Body of pancreas (tissue), 4 donors: ENCODE measurements around the gene KPNA6. TPM values are rescaled to one million over a fixed set of nuclear protein-coding genes. Genes with fewer than 3 reads are reported as not detected.

Experiments used
- ATAC-seq: fragments of 150-250 bp; one replicate; pipeline ENCODE4 v1.9.1; 2016
- DNase-seq, 4 donors: peaks; one replicate each; pipeline ENCODE4 v3.0.0-alpha.2; 2019
- H3K27ac ChIP-seq, 4 donors: fragments of 200-600 bp; sonication (generic); 1 replicate in 3 of 4; 2 replicates in 1 of 4; pipeline versions ENCODE4 v1.5.1 to v1.6.1; 2016 to 2019; ENCODE audit warnings: mild to moderate bottlenecking in 1 of 4, mixed read lengths in 1 of 4, moderate library complexity in 1 of 4
- H3K27me3 ChIP-seq, 2 donors: fragments of 200-600 bp; sonication (generic); one replicate each; pipeline ENCODE4 v1.6.0; 2016; ENCODE audit warnings: mild to moderate bottlenecking in 1 of 2
- H3K36me3 ChIP-seq, 2 donors: fragments of 200-600 bp; sonication (generic); replicated peaks in 1 of 2; 2 replicates each; pipeline ENCODE4 v1.5.1; 2016; ENCODE audit warnings: low read depth in 2 of 2; ENCODE audit not compliant: insufficient read depth in 1 of 2
- H3K4me1 ChIP-seq: fragments of 200-600 bp; sonication (generic); one replicate; pipeline ENCODE4 v1.6.0; 2016
- H3K4me3 ChIP-seq, 2 donors: fragments of 200-600 bp; sonication (generic); 1 replicate in 1 of 2; 2 replicates in 1 of 2; pipeline ENCODE4 v1.5.1; 2016 to 2019
- H3K9me3 ChIP-seq, 3 donors: fragments of 200-600 bp; sonication (generic); 1 replicate in 2 of 3; 2 replicates in 1 of 3; pipeline ENCODE4 v1.5.1; 2016
- POLR2A ChIP-seq, 3 donors: fragments of 450-650 bp; IDR thresholded peaks; one replicate each; pipeline ENCODE4 v1.6.1; 2016; ENCODE audit warnings: antibody characterized with exemption in 3 of 3, mild to moderate bottlenecking in 2 of 3
- WGBS, 2 donors: methylation state at CpG; one replicate each; pipeline ENCODE4 v1.1.5; 2017; 5-methylcytosine and 5-hydroxymethylcytosine counted together
- intact Hi-C: fragments of 100-400 bp; cut with DNase I; formaldehyde crosslinking; loops from one replicate; pipeline ENCODE4 v1.15.1; 2023
- microRNA-seq, 2 donors: library from miRNA; unstranded; fragments of <30 nt; microRNA quantifications; one replicate each; pipeline ENCODE4, GENCODE V29; 2016; ENCODE audit warnings: borderline number of aligned reads in 2 of 2, borderline replicate concordance in 2 of 2
- small RNA-seq: library from RNA; depleted of rRNA; stranded (forward); fragments of <200 nt; gene quantifications from one replicate; pipeline ENCODE3, GENCODE V24; 2016
- total RNA-seq, 2 donors: library from RNA; depleted of rRNA; stranded (reverse); fragments of >200 nt; gene quantifications; one replicate each; pipeline ENCODE4 v1.1.0, GENCODE V29; 2016
- TF ChIP-seq, protein P1 (sequence below), 7 experiments: fragments of 450-650 bp in 4 of 7; fragments of 200-600 bp in 3 of 7; sonication (generic) in 3 of 7; IDR thresholded peaks; one replicate each; pipeline ENCODE4 v1.5.1; 2016 to 2019; ENCODE audit warnings: antibody characterized with exemption in 7 of 7

Gene KPNA6
- total RNA-seq, 2 donors from 2014 or later: 15.8 to 20.5 TPM

DNA sequence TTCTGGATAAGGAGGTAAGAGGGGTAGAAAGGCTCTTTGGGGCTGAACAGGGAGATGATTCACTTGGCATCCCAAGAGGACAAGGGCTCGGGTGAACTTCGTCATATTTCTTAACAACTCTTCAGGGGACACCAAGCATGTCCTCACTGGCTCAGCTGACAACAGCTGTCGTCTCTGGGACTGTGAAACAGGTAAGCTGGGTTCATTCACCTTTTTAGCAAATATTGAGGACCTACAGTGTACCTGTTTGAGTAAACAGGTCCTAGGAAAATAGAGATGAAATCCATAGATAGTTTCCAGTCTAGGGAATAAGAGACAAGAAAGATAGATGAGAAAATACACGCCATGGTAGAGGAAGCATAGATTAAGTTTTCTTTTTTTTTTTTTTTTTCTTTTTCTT is 116.4 kb downstream of the KPNA6 start:
- Histone ChIP-seq H3K4me3 (no peak overlapping the region), H3K9me3 (no peaks in the 10 kb centered on the region), H3K4me1 (peaks cover 27% of the 10 kb centered on the region), H3K27me3 (no peaks in the 10 kb centered on the region), H3K27ac (no peak overlapping the region), H3K36me3 (peaks cover 9 to 10% of the 10 kb centered on the region in 2 donors)
- intact Hi-C loops: no loop called here
- ATAC-seq (no peak), DNase-seq (no peak)
- TF ChIP-seq, protein P1, sequence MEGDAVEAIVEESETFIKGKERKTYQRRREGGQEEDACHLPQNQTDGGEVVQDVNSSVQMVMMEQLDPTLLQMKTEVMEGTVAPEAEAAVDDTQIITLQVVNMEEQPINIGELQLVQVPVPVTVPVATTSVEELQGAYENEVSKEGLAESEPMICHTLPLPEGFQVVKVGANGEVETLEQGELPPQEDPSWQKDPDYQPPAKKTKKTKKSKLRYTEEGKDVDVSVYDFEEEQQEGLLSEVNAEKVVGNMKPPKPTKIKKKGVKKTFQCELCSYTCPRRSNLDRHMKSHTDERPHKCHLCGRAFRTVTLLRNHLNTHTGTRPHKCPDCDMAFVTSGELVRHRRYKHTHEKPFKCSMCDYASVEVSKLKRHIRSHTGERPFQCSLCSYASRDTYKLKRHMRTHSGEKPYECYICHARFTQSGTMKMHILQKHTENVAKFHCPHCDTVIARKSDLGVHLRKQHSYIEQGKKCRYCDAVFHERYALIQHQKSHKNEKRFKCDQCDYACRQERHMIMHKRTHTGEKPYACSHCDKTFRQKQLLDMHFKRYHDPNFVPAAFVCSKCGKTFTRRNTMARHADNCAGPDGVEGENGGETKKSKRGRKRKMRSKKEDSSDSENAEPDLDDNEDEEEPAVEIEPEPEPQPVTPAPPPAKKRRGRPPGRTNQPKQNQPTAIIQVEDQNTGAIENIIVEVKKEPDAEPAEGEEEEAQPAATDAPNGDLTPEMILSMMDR (IDR thresholded peaks at IDR 0.05): no peak
- TF ChIP-seq POLR2A (IDR thresholded peaks at IDR 0.05): no peak
- 77 to 85% methylated on average over 4 of the region's 4 CpGs for WGBS, 2 donors

Small RNA genes lying within 50 kb of the gene (microRNA-seq; reads per million reads assigned to microRNA genes)
- gene MIR5585: 0 reads per million in 2 donors

Small RNA genes lying within 50 kb of the gene (small RNA-seq; reads per million reads assigned to genes)
- gene MIR5585 (not detected), gene RF00017 (not detected)

Other genes with a start within 250 kb of the KPNA6 start
- gene PTP4A2, start 169.7 kb upstream of the KPNA6 start, total RNA-seq: 100 to 1,000 TPM in 1 of 2 donors, 10 to 100 TPM in 1; 79.6 to 103 TPM
- 10 to 100 TPM; 36.6 to 37.1 TPM for gene KHDRBS1, start 94.2 kb upstream of the KPNA6 start, total RNA-seq
- 10 to 100 TPM in 1 of 2 donors, 1 to 10 TPM in 1; 4.4 to 10.2 TPM for gene TMEM39B, start 35.1 kb upstream of the KPNA6 start, total RNA-seq
- gene TXLNA, start 71.6 kb downstream of the KPNA6 start, total RNA-seq: 10 to 100 TPM; 20.0 to 23.4 TPM
- 1 to 10 TPM; 2.9 to 3.6 TPM for gene CCDC28B, start 92.5 kb downstream of the KPNA6 start, total RNA-seq
- 1 to 10 TPM; 1.8 to 5.3 TPM for gene IQCC, start 97.6 kb downstream of the KPNA6 start, total RNA-seq
- not detected for gene DCDC2B, start 101.0 kb downstream of the KPNA6 start, total RNA-seq
- 10 to 100 TPM; 16.3 to 20.8 TPM for gene TMEM234, start 114.3 kb downstream of the KPNA6 start, total RNA-seq
- 10 to 100 TPM; 69.5 to 81.7 TPM for gene EIF3I, start 114.4 kb downstream of the KPNA6 start, total RNA-seq
- 1 to 10 TPM in 1 of 2 donors, not detected in 1; 4.9 TPM for gene FAM167B, start 139.2 kb downstream of the KPNA6 start, total RNA-seq
- gene LCK, start 143.2 kb downstream of the KPNA6 start, total RNA-seq: 1 to 10 TPM in 1 of 2 donors, not detected in 1; 1.6 TPM
- 10 to 100 TPM; 32.7 to 50.4 TPM for gene HDAC1, start 184.0 kb downstream of the KPNA6 start, total RNA-seq
- gene MARCKSL1, start 228.2 kb downstream of the KPNA6 start, total RNA-seq: 10 to 100 TPM; 12.9 to 34.5 TPM